NCI-H226 (cell line): ENCODE results near the gene PRADC1.

ENCODE experiments used
- DNase-seq: peaks from one replicate; pipeline ENCODE4 v3.0.0-alpha.2; 2015

The PRADC1 gene

GRCh38 chr2:73233932-73234832 is 1.1 kb upstream of the PRADC1 start, which contains the start of gene CCT7:
Gene CCT7 (plus strand): TSS chr2:73234308. CDS start chr2:73234379, 71 bp downstream.
- DNase-seq = peak; percentile 89

- DNase-seq = no peak
Measured at GRCh38 chr2:73232403-73233153, 461 bp downstream of the PRADC1 start.

- DNase-seq = no peak
Measured at GRCh38 chr2:73228631-73229030, 4.4 kb downstream of the PRADC1 start.

- DNase-seq = no peak
Measured at GRCh38 chr2:73227086-73227485, 6.0 kb downstream of the PRADC1 start.

- DNase-seq = no peak
Measured at GRCh38 chr2:73225513-73226360, 7.3 kb downstream of the PRADC1 start.

DNA sequence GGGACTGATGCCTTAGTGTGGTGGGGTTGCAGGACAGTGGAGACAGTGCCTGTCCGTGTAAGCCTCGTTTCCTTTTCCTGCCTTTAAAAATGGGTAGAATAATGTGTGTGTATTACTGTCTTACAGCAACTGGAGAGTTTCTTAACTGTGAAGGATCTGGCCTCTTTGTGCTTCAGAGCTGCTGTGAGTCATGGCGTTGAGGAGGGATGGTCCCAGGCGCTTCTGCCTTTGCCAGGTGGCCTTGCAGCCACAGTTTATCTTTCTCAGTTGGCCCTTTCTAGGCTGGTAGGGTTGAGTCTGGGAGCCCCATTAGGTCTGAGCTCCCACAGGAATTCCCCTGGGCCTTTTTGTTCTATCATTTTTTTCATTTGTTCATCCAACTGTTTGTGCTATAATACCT is 9.2 kb downstream of the PRADC1 start:
- DNase-seq = no peak

GRCh38 chr2:73218298-73218697 is 14.7 kb downstream of the PRADC1 start:
- DNase-seq = peak; percentile 75

DNA sequence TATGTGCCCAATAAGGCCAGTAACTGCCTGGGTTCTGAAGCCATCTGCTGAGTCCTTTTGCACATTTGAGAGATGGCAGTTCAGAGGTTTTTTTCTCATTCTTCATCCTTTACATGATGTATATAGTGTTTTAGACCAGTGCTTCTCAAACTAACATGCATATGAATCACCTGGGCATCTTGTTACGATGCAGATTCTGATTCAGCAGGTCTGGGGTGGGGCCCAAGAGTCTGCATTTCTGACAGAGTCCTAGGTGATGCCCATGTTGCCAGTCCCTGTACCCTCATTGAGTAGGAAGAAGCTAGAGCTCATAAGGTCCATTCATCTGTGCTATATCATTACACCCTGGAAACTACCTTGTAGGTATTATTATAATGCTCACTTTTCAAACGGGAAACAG is 15.2 kb downstream of the PRADC1 start:
- no peak for DNase-seq

DNA sequence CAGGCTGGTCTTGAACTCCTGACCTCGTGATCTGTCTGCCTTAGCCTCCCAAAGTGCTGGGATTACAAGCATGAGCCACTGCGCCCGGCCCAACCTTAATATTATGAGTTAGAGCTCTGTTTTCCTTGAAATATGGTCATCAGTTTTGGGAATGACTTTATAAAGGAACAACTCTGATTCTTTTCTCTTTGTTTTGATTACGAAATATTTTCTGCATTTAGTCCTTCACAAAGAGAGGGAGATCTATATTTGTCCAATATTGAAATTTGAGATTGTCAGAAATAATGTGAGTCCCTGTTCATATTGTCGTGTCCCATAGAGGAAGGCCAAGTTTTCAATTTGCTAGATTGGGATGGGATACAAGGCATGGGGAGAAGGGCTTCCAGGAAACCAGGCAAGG is 15.9 kb downstream of the PRADC1 start:
- no peak for DNase-seq

GRCh38 chr2:73215254-73215653 is 17.8 kb downstream of the PRADC1 start:
- DNase-seq = no peak

DNA sequence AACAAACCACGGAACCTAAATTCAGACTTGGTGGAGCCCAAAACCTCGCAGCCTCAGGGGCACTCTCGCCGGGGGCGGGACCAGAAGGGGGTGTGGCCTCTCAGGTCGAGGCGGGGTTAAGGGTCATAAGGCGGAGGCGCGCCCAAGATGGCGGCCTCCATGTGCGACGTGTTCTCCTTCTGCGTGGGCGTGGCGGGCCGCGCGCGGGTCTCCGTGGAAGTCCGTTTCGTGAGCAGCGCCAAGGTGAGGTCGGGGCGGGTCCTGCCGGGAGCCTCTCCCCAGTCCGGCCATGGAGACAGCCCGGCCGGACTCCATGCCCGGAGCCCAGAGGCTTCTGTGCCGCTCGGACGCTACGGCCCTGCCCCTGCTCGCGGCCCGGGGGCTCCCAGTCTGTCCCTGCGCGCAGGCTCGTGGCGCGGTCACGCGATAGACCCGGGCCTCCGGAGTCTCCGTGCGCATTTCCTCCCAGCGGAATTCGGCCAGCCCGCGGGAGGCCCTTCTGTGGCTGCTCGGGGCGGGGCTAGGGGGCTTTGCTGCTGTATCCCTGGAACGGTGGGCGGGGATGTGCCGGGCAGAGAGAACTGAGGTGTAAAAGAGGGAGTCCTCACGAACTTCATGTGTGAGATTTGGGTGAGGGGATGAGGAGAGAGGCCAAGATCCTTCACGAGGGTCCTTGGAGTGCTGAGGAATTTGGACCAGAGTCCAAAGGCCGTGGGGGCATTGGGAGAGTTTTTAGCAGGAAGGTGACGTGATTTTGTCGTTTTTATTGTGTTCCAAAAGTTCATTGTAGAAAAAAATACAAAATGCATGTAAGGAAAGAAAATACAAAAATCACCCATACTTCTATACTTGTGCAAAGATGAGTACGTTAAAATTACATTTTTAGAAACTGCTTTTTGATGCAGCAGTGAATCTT is 18.7 kb downstream of the PRADC1 start, which contains the start of gene SMYD5:
Gene SMYD5, plus strand, starts transcription at position 126 of the 916 bp plus-strand sequence. Its CDS starts 22 bp downstream, at position 148.
- peak; percentile 80 for DNase-seq

GRCh38 chr2:73212448-73213176 is 20.4 kb downstream of the PRADC1 start:
- peak; percentile 51 for DNase-seq

DNA sequence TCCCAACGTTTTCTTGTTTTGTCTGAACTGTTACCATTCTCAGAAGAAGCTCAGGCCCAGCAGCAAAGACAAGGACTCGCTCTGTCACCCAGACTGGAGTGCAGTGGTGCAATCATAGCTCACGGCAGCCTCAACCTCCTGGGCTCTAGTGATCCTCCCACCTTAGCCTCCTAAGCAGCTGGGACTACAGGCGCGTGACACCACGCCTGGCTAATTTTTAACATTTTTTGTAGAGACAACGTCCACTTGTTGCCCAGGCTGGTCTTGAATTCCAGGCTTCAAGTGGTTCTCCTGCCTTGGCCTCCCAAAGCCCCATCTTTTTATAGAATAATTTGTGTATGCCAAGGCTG is 21.0 kb downstream of the PRADC1 start:
- DNase-seq = no peak

DNA sequence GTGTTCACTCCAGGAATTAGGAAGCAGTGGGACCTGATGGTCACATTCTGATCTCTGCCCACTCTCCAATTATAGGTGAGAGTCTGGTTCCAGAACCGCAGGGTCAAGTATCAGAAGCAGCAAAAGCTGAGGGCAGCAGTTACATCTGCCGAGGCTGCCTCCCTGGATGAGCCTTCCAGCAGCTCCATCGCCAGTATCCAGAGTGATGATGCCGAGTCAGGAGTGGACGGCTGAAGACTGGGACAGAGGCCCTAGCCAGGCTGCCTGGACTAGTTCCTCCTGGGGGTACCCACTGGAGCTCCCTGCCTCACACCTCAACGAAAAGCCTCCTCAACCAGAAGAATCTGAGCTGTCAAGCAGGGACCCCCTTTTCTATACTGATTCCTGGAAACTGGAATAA is 22.3 kb downstream of the PRADC1 start:
- DNase-seq = no peak

DNA sequence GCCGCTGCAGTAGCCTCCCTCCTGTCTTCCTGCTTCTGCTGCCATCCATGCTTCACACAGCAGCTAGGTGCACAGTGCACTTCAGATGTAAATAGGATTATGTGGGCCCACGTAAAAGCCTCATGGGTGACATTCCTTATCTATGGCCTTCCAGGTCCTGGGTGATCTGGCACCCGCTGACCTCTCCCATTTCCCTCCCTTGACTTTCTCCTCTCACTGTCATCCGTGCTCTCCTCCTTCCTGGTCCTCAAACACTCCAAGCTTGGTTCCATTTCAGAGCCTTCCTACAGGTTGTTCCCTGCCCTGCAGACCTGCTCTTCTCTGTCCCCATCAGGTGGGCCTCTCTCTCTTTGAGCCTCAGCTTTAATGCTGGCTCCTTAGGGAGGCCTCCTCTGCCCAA is 23.0 kb downstream of the PRADC1 start:
- no peak for DNase-seq

DNA sequence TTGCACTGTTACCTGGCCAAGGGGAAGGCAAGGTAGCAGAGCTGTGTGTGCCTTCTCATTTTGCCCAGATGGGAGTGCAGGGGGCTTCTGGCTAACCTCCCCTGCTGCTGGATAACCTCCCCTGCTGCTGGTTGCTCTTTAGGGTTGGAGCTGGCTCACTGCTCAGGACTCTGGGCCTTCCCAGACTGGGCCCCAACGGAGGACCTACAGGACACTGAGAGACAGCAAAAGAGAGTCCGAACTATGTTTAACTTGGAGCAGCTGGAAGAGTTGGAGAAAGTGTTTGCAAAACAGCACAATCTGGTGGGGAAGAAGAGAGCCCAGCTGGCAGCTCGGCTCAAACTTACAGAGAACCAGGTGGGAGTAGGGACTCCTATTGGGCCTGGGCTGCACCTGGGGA is 24.8 kb downstream of the PRADC1 start:
- DNase-seq = no peak

GRCh38 chr2:73205611-73206010 is 27.4 kb downstream of the PRADC1 start:
- DNase-seq = no peak

DNA sequence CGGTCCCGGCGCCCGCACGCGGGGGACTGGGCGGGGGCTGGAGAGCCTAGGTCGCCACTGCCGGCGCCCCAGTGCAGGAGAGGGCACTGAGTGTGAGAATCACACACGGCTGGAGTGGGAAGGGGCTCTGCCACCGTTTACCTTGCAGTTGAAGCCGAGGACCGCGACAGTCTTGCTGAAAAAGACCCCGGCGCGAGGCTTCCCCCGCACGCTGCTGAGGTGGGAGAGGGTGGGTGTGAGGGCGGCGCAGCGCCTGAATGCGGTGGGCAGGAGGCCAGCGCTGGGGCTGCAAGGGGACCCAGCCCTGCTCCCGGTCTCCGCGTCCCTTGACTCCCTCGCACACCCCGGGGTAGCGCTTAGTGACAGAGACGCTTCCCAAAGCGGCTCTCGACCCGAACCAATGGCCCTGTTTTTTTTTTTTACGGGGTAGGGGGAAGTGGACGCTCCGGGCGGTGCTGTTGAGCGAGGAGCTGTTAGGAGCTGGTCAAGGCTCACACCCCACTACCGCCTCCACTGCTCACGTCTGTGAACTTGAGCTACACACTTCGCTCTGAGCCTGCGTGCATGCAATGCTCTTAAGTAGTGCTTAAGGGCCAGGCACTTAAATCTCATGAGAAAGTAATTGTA is 29.9 kb downstream of the PRADC1 start:
- DNase-seq = no peak

- no peak for DNase-seq
Measured at GRCh38 chr2:73202156-73203054, 30.6 kb downstream of the PRADC1 start, which contains the start of gene NOTO. Gene NOTO (plus strand): TSS chr2:73202574. CDS start chr2:73202667, 93 bp downstream.
